Right lobe of liver (tissue), 4 donors: Measurements from ENCODE around the gene C12orf56.

ENCODE experiments used
- POLR2A ChIP-seq: fragments of 450-650 bp; IDR thresholded peaks from one replicate; pipeline ENCODE4 v1.6.1; 2017; ENCODE audit warnings: antibody characterized with exemption, mild to moderate bottlenecking
- TF ChIP-seq, protein P1 (sequence below), 4 donors: fragments of 200-600 bp in 3 of 4; fragments of 450-650 bp in 1 of 4; IDR thresholded peaks; one replicate each; pipeline versions ENCODE4 v1.5.1 to v1.8.0; 2016 to 2022; ENCODE audit warnings: antibody characterized with exemption in 4 of 4, mild to moderate bottlenecking in 2 of 4
- donor health status: DM: no; HTN: no; CAD: no.
- donor health status: DM: no; HTN: no; CAD: no.
- donor health status: DM: no; HTN: yes; CAD: no.

DNA sequence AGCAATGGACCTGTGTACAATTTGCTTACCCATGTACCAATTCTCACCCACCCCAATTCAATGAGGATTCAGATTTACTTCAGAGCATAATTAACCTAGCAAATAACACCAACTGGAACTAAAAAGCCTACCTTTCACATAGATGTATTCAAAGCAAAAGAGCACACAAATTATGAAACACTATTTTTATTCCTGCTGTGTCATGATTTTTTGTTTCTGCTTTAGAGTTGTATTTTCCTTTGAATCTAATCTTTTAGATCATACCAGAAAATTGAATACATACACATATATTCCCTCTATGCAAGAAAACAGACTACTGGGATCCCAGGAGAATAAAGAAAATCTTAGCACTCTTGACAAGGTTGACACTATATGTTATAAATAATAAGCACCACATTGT lies 174.3 kb downstream of the C12orf56 start:
- TF ChIP-seq, protein P1, sequence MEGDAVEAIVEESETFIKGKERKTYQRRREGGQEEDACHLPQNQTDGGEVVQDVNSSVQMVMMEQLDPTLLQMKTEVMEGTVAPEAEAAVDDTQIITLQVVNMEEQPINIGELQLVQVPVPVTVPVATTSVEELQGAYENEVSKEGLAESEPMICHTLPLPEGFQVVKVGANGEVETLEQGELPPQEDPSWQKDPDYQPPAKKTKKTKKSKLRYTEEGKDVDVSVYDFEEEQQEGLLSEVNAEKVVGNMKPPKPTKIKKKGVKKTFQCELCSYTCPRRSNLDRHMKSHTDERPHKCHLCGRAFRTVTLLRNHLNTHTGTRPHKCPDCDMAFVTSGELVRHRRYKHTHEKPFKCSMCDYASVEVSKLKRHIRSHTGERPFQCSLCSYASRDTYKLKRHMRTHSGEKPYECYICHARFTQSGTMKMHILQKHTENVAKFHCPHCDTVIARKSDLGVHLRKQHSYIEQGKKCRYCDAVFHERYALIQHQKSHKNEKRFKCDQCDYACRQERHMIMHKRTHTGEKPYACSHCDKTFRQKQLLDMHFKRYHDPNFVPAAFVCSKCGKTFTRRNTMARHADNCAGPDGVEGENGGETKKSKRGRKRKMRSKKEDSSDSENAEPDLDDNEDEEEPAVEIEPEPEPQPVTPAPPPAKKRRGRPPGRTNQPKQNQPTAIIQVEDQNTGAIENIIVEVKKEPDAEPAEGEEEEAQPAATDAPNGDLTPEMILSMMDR (IDR thresholded peaks at IDR 0.05): no peak
- TF ChIP-seq POLR2A: no peak
